ENCODE data around the gene CDK14.
"Not testable (repeated sequence)": the region's sequence is repeated elsewhere in the genome, so short reads cannot be mapped to it uniquely, and the experiment has no call there.

The CDK14 gene

GRCh38 chr7:90631502-90631901, 35.4 kb downstream of the CDK14 start:
- Histone ChIP-seq H3K4me3 (replicated peaks; ENCODE audit: low read depth, low read length) (no peak overlapping the region), H3K36me3 (ENCODE audit: control insufficient read depth, insufficient read depth, low read length) (no peaks in the 10 kb centered on the region), H3K27me3 (replicated peaks; ENCODE audit: control insufficient read depth, insufficient read depth, low read length) (no peaks in the 10 kb centered on the region)
- DNase-seq (ENCODE audit: extremely low read depth, insufficient read length), result no peak
- no peak for TF ChIP-seq CTCF (IDR thresholded peaks at IDR 0.05; ENCODE audit: insufficient read depth, low read length, poor library complexity, severe bottlenecking)

GRCh38 chr7:90639683-90640082, 43.6 kb downstream of the CDK14 start:
- not testable (repeated sequence) for DNase-seq (ENCODE audit: extremely low read depth, insufficient read length); H3K27me3 ChIP-seq (replicated peaks; ENCODE audit: control insufficient read depth, insufficient read depth, low read length); H3K4me3 ChIP-seq (replicated peaks; ENCODE audit: low read depth, low read length); H3K36me3 ChIP-seq (ENCODE audit: control insufficient read depth, insufficient read depth, low read length)

- DNase-seq (ENCODE audit: extremely low read depth, insufficient read length), result no peak
Observed at GRCh38 chr7:90642978-90643377, 46.9 kb downstream of the CDK14 start.

GRCh38 chr7:90645784-90646183, 49.7 kb downstream of the CDK14 start:
- H3K36me3 ChIP-seq (ENCODE audit: control insufficient read depth, insufficient read depth, low read length), result no peaks in the 10 kb centered on the region
- TF ChIP-seq CTCF (IDR thresholded peaks at IDR 0.05; ENCODE audit: insufficient read depth, low read length, poor library complexity, severe bottlenecking), result no peak
- DNase-seq (ENCODE audit: extremely low read depth, insufficient read length), result no peak

More at GRCh38 chr7:90642978-90643377, 46.9 kb downstream of the CDK14 start:
- H3K4me3 ChIP-seq (replicated peaks; ENCODE audit: low read depth, low read length), result no peak overlapping the region
- TF ChIP-seq CTCF (IDR thresholded peaks at IDR 0.05; ENCODE audit: insufficient read depth, low read length, poor library complexity, severe bottlenecking), result no peak
- H3K27me3 ChIP-seq (replicated peaks; ENCODE audit: control insufficient read depth, insufficient read depth, low read length), result no peaks in the 10 kb centered on the region
- no peaks in the 10 kb centered on the region for H3K36me3 ChIP-seq (ENCODE audit: control insufficient read depth, insufficient read depth, low read length)

GRCh38 chr7:90648107-90648506, 52.0 kb downstream of the CDK14 start:
- H3K4me3 ChIP-seq (replicated peaks; ENCODE audit: low read depth, low read length), result no peak overlapping the region
- TF ChIP-seq CTCF (IDR thresholded peaks at IDR 0.05; ENCODE audit: insufficient read depth, low read length, poor library complexity, severe bottlenecking), result no peak
- no peaks in the 10 kb centered on the region for H3K27me3 ChIP-seq (replicated peaks; ENCODE audit: control insufficient read depth, insufficient read depth, low read length)
- H3K36me3 ChIP-seq (ENCODE audit: control insufficient read depth, insufficient read depth, low read length), result no peaks in the 10 kb centered on the region
- DNase-seq (ENCODE audit: extremely low read depth, insufficient read length), result no peak

More at GRCh38 chr7:90645784-90646183, 49.7 kb downstream of the CDK14 start:
- no peak overlapping the region for H3K4me3 ChIP-seq (replicated peaks; ENCODE audit: low read depth, low read length)
- H3K27me3 ChIP-seq (replicated peaks; ENCODE audit: control insufficient read depth, insufficient read depth, low read length), result no peaks in the 10 kb centered on the region

- Histone ChIP-seq H3K27me3 (replicated peaks; ENCODE audit: control insufficient read depth, insufficient read depth, low read length) (no peaks in the 10 kb centered on the region), H3K4me3 (replicated peaks; ENCODE audit: low read depth, low read length) (no peak overlapping the region), H3K36me3 (ENCODE audit: control insufficient read depth, insufficient read depth, low read length) (no peaks in the 10 kb centered on the region)
- no peak for DNase-seq (ENCODE audit: extremely low read depth, insufficient read length)
- TF ChIP-seq CTCF (IDR thresholded peaks at IDR 0.05; ENCODE audit: insufficient read depth, low read length, poor library complexity, severe bottlenecking), result no peak
Observed at GRCh38 chr7:90648834-90649233, 52.7 kb downstream of the CDK14 start.
